Right ventricle myocardium inferior (tissue), 1 donor: Measurements from ENCODE around the gene AGBL4. TPM values are rescaled to one million over a fixed set of nuclear protein-coding genes. Genes with fewer than 3 reads are reported as not detected.
"Not testable (repeated sequence)": the region's sequence is repeated elsewhere in the genome, so short reads cannot be mapped to it uniquely, and the experiment has no call there.

Source experiments
- ATAC-seq: fragments of 200-7000 bp; cut with Tn5 transposase; one replicate; pipeline ENCODE4 v1.9.1; 2020; ENCODE audit warnings: mild to moderate bottlenecking, moderate library complexity
- DNase-seq: peaks from one replicate; pipeline ENCODE4 v3.0.0; 2021; ENCODE audit errors: missing footprints
- intact Hi-C: fragments of 100-400 bp; cut with DNase I; formaldehyde crosslinking; loops from one replicate; pipeline ENCODE4 v1.11.0; 2022
- total RNA-seq: library from RNA; stranded (reverse); fragmentation: NEBNext Ultra II Directional; extraction: Animal tissue kit (Norgen Biotek cat#: 25700); gene quantifications from one replicate; pipeline ENCODE4 v1.2.1, GENCODE V29; 2021
- donor health status: DM: no; HTN: yes; CAD: no; lungs with severe emphysema.

AGBL4 gene
- total RNA-seq, 1 donor from 2014 or later = 0.14 TPM

DNA sequence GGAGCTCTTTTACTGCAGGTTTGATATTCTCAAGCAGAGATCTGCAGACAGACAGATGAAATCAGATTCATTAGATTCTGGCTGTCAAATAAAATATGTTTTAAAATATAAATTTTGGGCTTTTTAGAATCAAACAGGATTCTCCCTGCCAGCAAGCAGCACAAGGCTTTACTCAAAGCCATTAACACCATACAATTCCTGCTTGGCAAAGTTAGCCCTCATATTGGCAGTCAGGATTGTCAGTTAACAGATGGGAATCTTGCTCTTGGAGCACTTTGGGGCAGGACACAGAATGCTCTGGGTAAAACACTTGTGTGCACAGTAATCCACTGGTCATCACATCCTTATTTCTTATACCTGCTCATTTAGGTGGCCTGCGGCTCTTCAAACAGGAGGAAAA, 686.5 kb downstream of the AGBL4 start:
- ATAC-seq (no peak), DNase-seq (no peak)
- intact Hi-C loops = no loop called here

GRCh38 chr1:49333906-49334305, 689.8 kb downstream of the AGBL4 start:
- DNase-seq (no peak), ATAC-seq (no peak)
- intact Hi-C loops = no loop called here

GRCh38 chr1:49331066-49331852, 692.5 kb downstream of the AGBL4 start:
- intact Hi-C loops = no loop called here
- DNase-seq (no peak), ATAC-seq (peak; percentile 26)

GRCh38 chr1:49323925-49324540, 699.7 kb downstream of the AGBL4 start:
- no peak for ATAC-seq
- intact Hi-C loops = no loop called here
- no peak for DNase-seq

GRCh38 chr1:49320493-49320892, 703.3 kb downstream of the AGBL4 start:
- intact Hi-C loops, DNase-seq, ATAC-seq: not testable (repeated sequence)

DNA sequence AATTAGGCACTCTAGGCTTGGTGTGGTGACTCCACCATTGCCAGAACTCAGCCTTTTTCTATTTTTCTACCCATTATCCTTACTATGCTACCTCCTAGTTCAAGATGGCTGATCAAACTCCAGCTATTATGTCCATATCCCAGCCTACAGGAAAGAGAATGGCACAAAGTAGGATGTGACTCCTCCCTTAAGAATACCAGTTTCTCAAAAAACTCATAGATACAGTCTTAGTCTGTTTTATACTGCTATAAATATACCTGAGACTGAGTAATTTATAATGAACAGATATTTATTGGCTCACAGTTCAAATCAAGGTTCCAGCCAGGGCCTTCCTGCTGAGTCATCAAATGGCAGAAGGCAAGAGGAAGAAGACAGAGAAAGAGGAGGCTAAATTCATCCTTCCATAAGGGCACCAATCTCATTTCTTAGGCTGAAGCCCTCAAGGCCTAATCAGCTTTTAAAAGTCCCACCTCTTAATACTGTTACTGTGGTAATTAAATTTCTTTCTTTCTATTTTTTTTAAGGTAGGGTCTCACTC, 704.3 kb downstream of the AGBL4 start:
- DNase-seq (no peak), ATAC-seq (no peak)
- intact Hi-C loops = no loop called here

GRCh38 chr1:49318218-49318617, 705.5 kb downstream of the AGBL4 start:
- intact Hi-C loops = no loop called here
- DNase-seq (no peak), ATAC-seq (no peak)

DNA sequence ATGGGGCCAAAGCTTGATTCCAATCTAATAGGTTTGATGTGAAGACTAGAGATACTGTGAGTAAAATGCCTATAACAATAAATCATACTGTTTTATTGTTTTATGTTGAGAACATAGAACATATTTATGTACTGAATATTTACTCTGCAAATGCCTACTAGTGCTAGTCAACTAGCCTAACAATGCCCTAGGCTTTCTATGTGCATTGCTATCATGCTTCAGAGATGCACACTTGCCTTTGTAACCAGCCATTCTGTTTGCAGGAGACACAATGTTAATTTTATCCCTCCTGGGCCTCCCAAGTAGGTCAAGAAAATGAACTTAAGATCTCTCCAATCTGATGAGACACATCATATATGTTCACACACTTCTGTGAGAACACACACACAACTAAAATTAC, 716.3 kb downstream of the AGBL4 start:
- DNase-seq (no peak), ATAC-seq (no peak)
- intact Hi-C loops = no loop called here

GRCh38 chr1:49306507-49307070, 717.2 kb downstream of the AGBL4 start:
- intact Hi-C loops = no loop called here

DNA sequence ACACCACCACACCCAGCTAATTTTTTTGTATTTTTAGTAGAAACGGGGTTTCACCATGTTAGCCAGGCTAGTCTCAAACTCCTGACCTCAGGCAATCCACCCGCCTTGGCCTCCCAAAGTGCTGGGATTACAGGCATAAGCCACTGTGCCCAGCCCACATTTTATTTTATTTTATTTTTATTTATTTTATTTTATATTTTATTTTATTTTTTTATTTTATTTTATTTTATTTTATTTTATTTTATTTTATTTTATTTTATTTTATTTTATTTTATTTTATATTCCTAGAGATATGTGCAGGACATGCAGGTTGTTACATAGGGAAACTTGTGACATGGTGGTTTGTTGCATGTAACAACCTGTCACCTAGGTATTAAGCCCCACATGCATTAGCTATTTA, 721.4 kb downstream of the AGBL4 start:
- ATAC-seq, intact Hi-C loops, DNase-seq: not testable (repeated sequence)

More at GRCh38 chr1:49306507-49307070, 717.2 kb downstream of the AGBL4 start:
- ATAC-seq (no peak), DNase-seq (no peak)

DNA sequence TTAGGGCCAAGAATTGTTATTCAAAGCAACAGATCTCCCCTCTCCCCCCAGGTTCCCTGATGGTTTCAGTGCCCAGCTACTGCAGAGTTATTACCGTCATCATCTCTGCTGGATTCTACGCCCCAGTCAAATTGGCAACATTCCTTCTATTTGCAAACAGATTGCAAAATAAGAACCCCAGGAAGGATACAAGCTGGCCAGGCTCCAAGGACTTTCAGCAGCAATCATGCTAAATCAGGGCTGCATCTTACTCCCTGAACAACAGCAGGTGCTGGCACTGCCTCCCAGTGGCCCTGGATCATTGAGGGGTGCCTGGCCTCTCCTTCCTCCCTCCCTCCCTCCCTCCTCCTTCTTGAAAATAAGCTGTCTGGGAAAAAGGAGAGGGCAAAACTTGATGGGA, 725.5 kb downstream of the AGBL4 start:
- peak; percentile 59 for DNase-seq
- peak; percentile 65 for ATAC-seq
- intact Hi-C loops = no loop called here

DNA sequence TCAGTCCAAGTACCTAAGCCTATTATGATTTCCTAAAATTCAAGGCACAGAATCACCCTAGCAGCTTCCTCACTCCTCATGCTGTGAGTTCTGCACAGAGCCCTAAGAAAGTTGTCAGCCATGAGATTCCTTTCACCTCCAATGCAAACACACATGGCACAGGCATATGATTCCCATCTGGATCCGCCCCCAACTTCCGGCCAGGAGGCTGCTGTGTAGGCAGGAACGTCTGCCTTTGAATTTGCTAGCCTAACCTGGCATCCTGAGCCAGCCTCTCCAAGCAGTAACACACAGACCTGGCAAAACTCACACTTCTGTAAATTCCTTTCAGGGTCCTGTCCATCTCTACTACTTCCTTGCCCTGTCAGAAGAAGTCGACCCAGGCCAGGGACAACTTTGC, 726.0 kb downstream of the AGBL4 start:
- ATAC-seq (no peak), DNase-seq (peak; percentile 34)
- intact Hi-C loops = no loop called here

DNA sequence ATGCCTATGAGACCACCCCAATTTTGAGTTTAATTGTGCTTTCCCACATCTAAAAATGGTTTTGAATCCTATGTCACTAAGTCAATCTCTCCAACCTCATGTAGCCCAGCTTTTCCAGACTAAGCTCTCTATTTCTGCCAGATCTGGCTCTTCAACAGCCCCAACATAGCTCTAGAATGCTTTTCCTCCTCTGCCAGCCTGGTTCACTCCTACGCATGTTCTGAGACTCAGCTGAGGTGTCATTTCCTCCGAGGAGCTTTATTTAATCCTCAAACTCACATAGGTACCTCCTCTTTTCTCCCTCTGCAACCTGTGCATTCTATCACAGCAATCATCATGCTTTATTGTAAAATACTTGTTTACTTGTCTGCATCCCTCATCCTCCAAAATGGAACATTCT, 729.2 kb downstream of the AGBL4 start:
- no peak for ATAC-seq
- DNase-seq = no peak
- intact Hi-C loops = no loop called here

DNA sequence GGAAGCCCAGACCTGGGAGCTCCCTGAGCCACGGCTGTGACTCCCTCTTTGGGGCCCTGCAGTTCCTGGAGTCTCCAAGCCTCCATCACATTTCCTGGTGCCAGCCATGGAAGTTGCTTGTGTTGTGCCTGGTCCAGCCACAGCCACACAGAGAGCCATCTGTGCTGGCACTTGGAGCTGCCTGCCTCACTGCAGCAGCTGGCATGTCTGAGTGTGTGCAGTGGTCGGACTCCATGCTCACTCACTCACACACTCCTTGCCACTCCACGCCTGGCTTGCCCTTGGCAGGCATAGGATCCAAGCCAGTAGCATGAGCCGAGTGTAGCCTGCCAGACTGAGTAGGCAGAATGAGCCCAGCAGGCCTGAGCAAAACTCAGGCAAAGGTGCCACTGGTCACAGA, 730.7 kb downstream of the AGBL4 start:
- intact Hi-C loops = no loop called here
- peak; percentile 15 for DNase-seq
- no peak for ATAC-seq

GRCh38 chr1:49257211-49258049, 766.3 kb downstream of the AGBL4 start:
- ATAC-seq, intact Hi-C loops, DNase-seq: not testable (repeated sequence)

DNA sequence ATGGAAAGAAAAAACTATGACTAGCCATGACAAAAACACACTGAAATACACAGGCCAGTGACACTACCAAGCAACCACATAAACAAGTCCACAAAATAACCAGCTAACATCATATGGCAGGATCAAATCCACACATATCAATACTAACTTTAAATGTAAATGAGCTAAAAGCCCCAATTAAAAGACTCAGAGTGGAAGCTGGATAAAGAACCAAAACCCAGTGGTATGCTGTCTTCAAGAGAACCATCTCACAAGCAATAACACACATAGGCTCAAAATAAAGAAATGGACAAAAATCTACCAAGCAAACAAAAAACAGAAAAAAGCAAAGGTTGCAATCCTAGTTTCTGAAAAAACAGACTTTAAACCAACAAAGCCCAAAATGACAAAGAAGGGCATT, 770.8 kb downstream of the AGBL4 start:
- intact Hi-C loops = no loop called here
- ATAC-seq (no peak), DNase-seq (no peak)

- DNase-seq = no peak
- ATAC-seq = no peak
- intact Hi-C loops = no loop called here
These were observed 772.6 kb downstream of the AGBL4 start for GRCh38 chr1:49251019-49251784.

DNA sequence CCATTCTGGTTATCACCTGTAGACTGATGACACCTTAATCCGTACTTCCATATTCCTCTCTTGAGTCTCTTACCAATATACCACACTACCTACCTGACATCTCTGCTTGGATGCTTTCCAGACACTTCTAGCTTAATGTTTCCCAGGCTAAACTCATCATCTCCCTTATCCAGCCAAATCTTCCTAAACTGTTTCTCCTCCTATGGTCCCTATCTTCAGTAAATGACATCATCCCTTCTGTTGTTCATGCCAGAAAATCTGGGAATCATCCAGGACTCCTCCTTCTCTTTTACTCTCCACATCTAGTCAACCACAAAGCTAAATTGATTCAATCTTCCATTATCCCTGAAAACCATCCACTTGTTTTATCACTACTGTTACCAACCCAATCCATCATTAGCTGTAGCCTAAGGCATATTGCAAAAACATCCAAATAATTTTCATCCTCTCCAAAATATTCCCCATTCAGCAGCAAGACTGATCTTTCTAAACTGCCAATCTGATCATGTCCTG, 783.0 kb downstream of the AGBL4 start:
- intact Hi-C loops = no loop called here
- ATAC-seq = no peak
- no peak for DNase-seq
